H9 (cell line): ENCODE data around the gene MLLT3. TPM values are rescaled to one million over a fixed set of nuclear protein-coding genes. Genes with fewer than 3 reads are reported as not detected.

ENCODE experiments used
- DNase-seq: peaks from one replicate; pipeline ENCODE4 v3.0.0-alpha.2; 2017
- H2AFZ ChIP-seq: one replicate; pipeline ENCODE4 v1.6.1; 2013; ENCODE audit warnings: mild to moderate bottlenecking, low read length, control low read depth, moderate library complexity
- H2AK5ac ChIP-seq: 2 replicates; pipeline ENCODE4 v1.6.1; 2013; ENCODE audit warnings: low read length, control low read depth, mixed read lengths; ENCODE audit not compliant: insufficient read length
- H2BK120ac ChIP-seq: one replicate; pipeline ENCODE4 v1.6.1; 2013; ENCODE audit warnings: low read depth, mild to moderate bottlenecking, low read length, control low read depth, inconsistent platforms; ENCODE audit not compliant: poor library complexity, severe bottlenecking
- H2BK12ac ChIP-seq: 2 replicates; pipeline ENCODE4 v1.6.1; 2013; ENCODE audit warnings: low read length, control low read depth, mixed read lengths, low read depth; ENCODE audit not compliant: insufficient read length
- H2BK15ac ChIP-seq: 2 replicates; pipeline ENCODE4 v1.6.1; 2013; ENCODE audit warnings: low read depth, low read length, control low read depth
- H2BK20ac ChIP-seq: one replicate; pipeline ENCODE4 v1.6.1; 2013; ENCODE audit warnings: low read depth, mild to moderate bottlenecking, low read length, control low read depth, inconsistent platforms; ENCODE audit not compliant: poor library complexity, severe bottlenecking
- H2BK5ac ChIP-seq: 2 replicates; pipeline ENCODE4 v1.6.1; 2013; ENCODE audit warnings: low read length, control low read depth, mixed read lengths; ENCODE audit not compliant: insufficient read length
- H3K14ac ChIP-seq: 2 replicates; pipeline ENCODE4 v1.6.1; 2013; ENCODE audit warnings: low read length, control low read depth; ENCODE audit not compliant: insufficient read depth
- H3K18ac ChIP-seq: 2 replicates; pipeline ENCODE4 v1.6.1; 2013; ENCODE audit warnings: low read depth, mild to moderate bottlenecking, mixed read lengths, low read length, control low read depth; ENCODE audit not compliant: insufficient read length
- H3K23ac ChIP-seq: 2 replicates; pipeline ENCODE4 v1.6.1; 2013; ENCODE audit warnings: low read length, control low read depth, mixed read lengths, low read depth; ENCODE audit not compliant: insufficient read length
- H3K23me2 ChIP-seq: 2 replicates; pipeline ENCODE4 v1.6.1; 2013; ENCODE audit warnings: low read depth, mild to moderate bottlenecking, mixed read lengths, low read length, control low read depth; ENCODE audit not compliant: insufficient read length, poor library complexity, severe bottlenecking
- H3K27ac ChIP-seq: 2 replicates; pipeline ENCODE4 v1.5.1; 2013; ENCODE audit warnings: low read length, control low read depth, mixed read lengths, low read depth; ENCODE audit not compliant: insufficient read length
- H3K27me3 ChIP-seq: 2 replicates; pipeline ENCODE4 v1.6.1; 2013; ENCODE audit warnings: low read length, control low read depth, inconsistent platforms; ENCODE audit not compliant: insufficient read depth
- H3K4ac ChIP-seq: 2 replicates; pipeline ENCODE4 v1.6.1; 2013; ENCODE audit warnings: low read depth, mild to moderate bottlenecking, control low read depth, inconsistent platforms, low read length, moderate library complexity
- H3K4me1 ChIP-seq: 2 replicates; pipeline ENCODE4 v1.6.1; 2013; ENCODE audit warnings: low read length, control low read depth, inconsistent platforms; ENCODE audit not compliant: insufficient read depth
- H3K4me2 ChIP-seq: 2 replicates; pipeline ENCODE4 v1.6.1; 2013; ENCODE audit warnings: low read length, control low read depth, mixed read lengths; ENCODE audit not compliant: insufficient read length, insufficient read depth
- H3K56ac ChIP-seq: 2 replicates; pipeline ENCODE4 v1.6.1; 2013; ENCODE audit warnings: low read depth, mild to moderate bottlenecking, mixed read lengths, low read length, control low read depth; ENCODE audit not compliant: insufficient read length
- H3K79me1 ChIP-seq: 2 replicates; pipeline ENCODE4 v1.6.1; 2013; ENCODE audit warnings: low read depth, mild to moderate bottlenecking, moderate library complexity, low read length, control low read depth, inconsistent platforms; ENCODE audit not compliant: insufficient read depth, poor library complexity, severe bottlenecking
- H3K79me2 ChIP-seq: 2 replicates; pipeline ENCODE4 v1.6.1; 2013; ENCODE audit warnings: low read length, control low read depth, inconsistent platforms; ENCODE audit not compliant: insufficient read depth
- H3K9ac ChIP-seq: 2 replicates; pipeline ENCODE4 v1.6.1; 2013; ENCODE audit warnings: low read length, control low read depth, mixed read lengths; ENCODE audit not compliant: insufficient read length; ENCODE audit errors: extremely low read depth
- H3K9me3 ChIP-seq: one replicate; pipeline ENCODE4 v1.6.1; 2013; ENCODE audit warnings: low read depth, low read length, inconsistent platforms; ENCODE audit not compliant: control insufficient read depth
- H3T11ph ChIP-seq: one replicate; pipeline ENCODE4 v1.6.1; 2013; ENCODE audit warnings: mild to moderate bottlenecking, low read length, control low read depth, inconsistent platforms
- H4K20me1 ChIP-seq: one replicate; pipeline ENCODE4 v1.6.1; 2013; ENCODE audit not compliant: control insufficient read depth, insufficient read length, insufficient read depth
- H4K5ac ChIP-seq: 2 replicates; pipeline ENCODE4 v1.6.1; 2013; ENCODE audit warnings: low read depth, mild to moderate bottlenecking, mixed read lengths, low read length, control low read depth; ENCODE audit not compliant: insufficient read length
- H4K8ac ChIP-seq: replicated peaks from 2 replicates; pipeline ENCODE4 v1.6.1; 2013; ENCODE audit warnings: low read length, control low read depth, mixed read lengths, low read depth; ENCODE audit not compliant: insufficient read length
- H4K91ac ChIP-seq: 2 replicates; pipeline ENCODE4 v1.6.1; 2013; ENCODE audit warnings: low read depth, mild to moderate bottlenecking, moderate library complexity, mixed read lengths, low read length, control low read depth; ENCODE audit not compliant: insufficient read length
- H3K27ac Mint-ChIP-seq, 3 experiments: 2 replicates in 2 of 3; 3 replicates in 1 of 3; pipeline ENCODE4 v1.8.0; 2020 to 2021; ENCODE audit warnings: mixed read lengths in 3 of 3, mild to moderate bottlenecking in 1 of 3, moderate library complexity in 1 of 3
- H3K27me3 Mint-ChIP-seq: 2 replicates; pipeline ENCODE4 v1.8.0; 2021; ENCODE audit warnings: low read depth, mild to moderate bottlenecking, moderate library complexity, mixed read lengths
- H3K36me3 Mint-ChIP-seq, 3 experiments: 2 replicates in 2 of 3; 3 replicates in 1 of 3; pipeline ENCODE4 v1.8.0; 2020 to 2021; ENCODE audit warnings: low read depth in 3 of 3, mixed read lengths in 3 of 3; ENCODE audit not compliant: insufficient read depth in 1 of 3
- H3K4me1 Mint-ChIP-seq, 2 experiments: 2 replicates each; pipeline ENCODE4 v1.8.0; 2020; ENCODE audit warnings: mixed read lengths in 2 of 2
- H3K4me3 Mint-ChIP-seq, 2 experiments: 2 replicates in 1 of 2; 3 replicates in 1 of 2; pipeline ENCODE4 v1.8.0; 2020 to 2021; ENCODE audit warnings: mild to moderate bottlenecking in 2 of 2, mixed read lengths in 2 of 2, moderate library complexity in 1 of 2
- H3K9me3 Mint-ChIP-seq, 2 experiments: 2 replicates in 1 of 2; 3 replicates in 1 of 2; pipeline ENCODE4 v1.8.0; 2020; ENCODE audit warnings: mild to moderate bottlenecking in 2 of 2, mixed read lengths in 2 of 2, moderate library complexity in 1 of 2
- CTCF ChIP-seq: fragments of 200-600 bp; sonication (generic); conservative IDR thresholded peaks from 3 replicates; pipeline ENCODE4 v1.8.0; 2021; ENCODE audit warnings: antibody characterized with exemption, mild to moderate bottlenecking
- WGBS: extraction: QIAGEN DNeasy Blood & Tissue Kit; methylation state at CpG from one replicate; pipeline ENCODE4 v1.1.7; 2013; ENCODE audit warnings: missing lambda C conversion rate, low lambda C conversion rate, mixed read lengths; ENCODE audit not compliant: insufficient read length; ENCODE audit errors: extremely low coverage; 5-methylcytosine and 5-hydroxymethylcytosine counted together
- total RNA-seq: library from RNA; stranded (reverse); gene quantifications from 2 replicates; pipeline ENCODE4 v1.2.1, GENCODE V29; 2021

Gene MLLT3
- total RNA-seq, 1 experiment from 2014 or later = 3.9 TPM

- no peak for TF ChIP-seq CTCF
- no peak overlapping the region for H3K23ac ChIP-seq
- peaks cover 0 to 1% (median 0%) of the 10 kb centered on the region in 3 experiments; a peak in 1 of 7 replicates for H3K36me3 Mint-ChIP-seq
- no peak overlapping the region for H3K4ac ChIP-seq
- no peaks in the 10 kb centered on the region for H3K79me1 ChIP-seq
- H4K20me1 ChIP-seq = no peaks in the 10 kb centered on the region
- no peak overlapping the region for H2AFZ ChIP-seq
- no peak overlapping the region for H3K27ac ChIP-seq
- no peak overlapping the region for H2BK20ac ChIP-seq
- H3K27me3 Mint-ChIP-seq = no peaks in the 10 kb centered on the region
- no peak overlapping the region for H4K5ac ChIP-seq
- no peaks in the 10 kb centered on the region for H3K79me2 ChIP-seq
- H3K18ac ChIP-seq = no peak overlapping the region
- H3K4me2 ChIP-seq = no peak overlapping the region
- no peak overlapping the region for H4K91ac ChIP-seq
- H3K14ac ChIP-seq = no peak overlapping the region
- no peak overlapping the region for H2BK15ac ChIP-seq
- H3K9me3 ChIP-seq = no peaks in the 10 kb centered on the region
- no peak overlapping the region for H3K27ac Mint-ChIP-seq
- no peak overlapping the region for H3T11ph ChIP-seq
- no peak overlapping the region for H2AK5ac ChIP-seq
- no peaks in the 10 kb centered on the region for H3K4me1 ChIP-seq
- no CpG with 5 or more reads among the region's 1 CpG for WGBS
- H3K9ac ChIP-seq = no peak overlapping the region
- H3K4me3 Mint-ChIP-seq = no peak overlapping the region
- no peaks in the 10 kb centered on the region for H3K4me1 Mint-ChIP-seq
- H3K23me2 ChIP-seq = no peaks in the 10 kb centered on the region
- no peak overlapping the region for H2BK5ac ChIP-seq
- H2BK12ac ChIP-seq = no peak overlapping the region
- no peak overlapping the region for H2BK120ac ChIP-seq
- no peaks in the 10 kb centered on the region for H3K27me3 ChIP-seq
- no peak overlapping the region for H3K56ac ChIP-seq
- H3K9me3 Mint-ChIP-seq = no peaks in the 10 kb centered on the region
- DNase-seq = no peak
- H4K8ac ChIP-seq = no peak overlapping the region
Observed at GRCh38 chr9:20466328-20467008, 155.8 kb downstream of the MLLT3 start.
